Activated T-cell treated with anti-CD3 and anti-CD28 coated beads for 1 hour (primary cell): ENCODE data around the gene AMY2A.
"Not testable (repeated sequence)": the region's sequence is repeated elsewhere in the genome, so short reads cannot be mapped to it uniquely, and the experiment has no call there.

ENCODE experiments used
- DNase-seq: peaks from one replicate; pipeline ENCODE4 v3.0.0-alpha.2; 2020; ENCODE audit warnings: low read depth

The AMY2A gene

DNA sequence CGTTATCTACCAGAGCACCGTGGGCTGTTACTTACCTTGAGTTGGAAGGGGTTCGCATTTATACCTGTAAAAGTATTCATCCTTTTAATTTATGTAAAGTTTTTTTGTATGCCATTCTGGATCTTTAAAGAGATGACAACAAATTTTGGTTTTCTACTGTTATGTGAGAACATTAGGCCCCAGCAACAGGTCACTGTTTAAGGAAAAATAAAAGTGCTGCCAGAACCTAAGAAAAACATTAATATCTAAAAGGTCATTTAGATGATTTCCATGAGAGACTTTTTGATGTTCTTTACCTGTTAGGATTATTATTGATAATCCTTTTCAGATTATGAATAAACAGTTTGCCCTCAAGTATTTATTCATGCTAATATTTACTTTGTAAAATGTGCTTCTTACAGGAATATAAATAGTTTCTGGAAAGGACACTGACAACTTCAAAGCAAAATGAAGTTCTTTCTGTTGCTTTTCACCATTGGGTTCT, at the start of gene AMY2A:
Gene AMY2A, plus strand, starts transcription at position 434 of the 484 bp plus-strand sequence. Its CDS starts 14 bp downstream, at position 448.
- not testable (repeated sequence) for DNase-seq

DNA sequence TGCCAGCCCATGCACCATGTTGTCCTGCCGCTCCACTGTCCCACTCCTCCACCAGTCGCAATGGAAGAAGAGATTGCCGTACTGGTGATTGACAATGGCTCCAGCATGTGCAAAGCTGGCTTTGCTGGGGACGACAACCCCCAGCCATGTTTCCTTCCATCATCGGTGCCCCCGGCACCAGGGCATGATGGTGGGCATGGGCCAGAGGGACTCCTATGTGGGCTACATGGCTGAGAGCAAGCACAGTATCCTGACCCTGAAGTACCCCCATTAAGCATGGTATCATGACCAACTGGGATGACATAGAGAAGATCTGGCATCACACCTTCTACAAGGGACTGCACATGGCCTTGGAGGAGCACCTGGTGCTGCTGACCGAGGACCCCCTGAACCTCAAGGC, 47.7 kb upstream of the AMY2A start:
- DNase-seq, result no peak

DNA sequence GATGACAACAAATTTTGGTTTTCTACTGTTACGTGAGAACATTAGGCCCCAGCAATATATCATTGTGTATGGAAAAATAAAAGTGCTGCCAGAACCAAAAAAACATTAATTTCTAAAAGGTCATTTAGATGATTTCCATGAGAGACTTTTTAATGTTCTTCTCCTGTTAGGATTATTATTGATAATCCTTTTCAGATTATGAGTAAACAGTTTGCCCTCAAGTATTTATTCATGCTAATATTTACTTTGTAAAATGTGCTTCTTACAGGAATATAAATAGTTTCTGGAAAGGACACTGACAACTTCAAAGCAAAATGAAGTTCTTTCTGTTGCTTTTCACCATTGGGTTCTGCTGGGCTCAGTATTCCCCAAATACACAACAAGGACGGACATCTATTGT, 45.9 kb upstream of the AMY2A start, which contains the start of gene AMY2B:
Gene AMY2B, plus strand, starts transcription at position 301 of the 400 bp plus-strand sequence. Its CDS starts 14 bp downstream, at position 315.
- DNase-seq, result not testable (repeated sequence)

DNA sequence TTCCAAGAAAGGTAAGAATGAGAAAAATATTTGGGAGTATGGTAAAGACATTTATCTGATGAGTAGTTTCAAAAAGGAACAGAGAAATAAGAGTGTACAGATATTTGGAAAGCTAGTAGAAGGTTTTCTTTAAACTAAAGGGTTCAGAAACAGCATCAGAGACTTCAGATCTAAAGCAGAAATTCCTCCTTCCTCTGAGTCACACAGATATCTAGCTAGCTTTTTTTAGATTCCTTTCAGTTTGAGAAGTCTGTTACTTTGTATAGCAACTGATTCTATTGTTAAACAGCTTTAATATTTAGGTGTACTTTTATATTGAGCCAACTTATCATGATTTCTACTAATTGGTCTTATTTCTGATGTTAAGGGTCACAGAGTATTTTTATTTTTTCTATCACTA, 41.2 kb upstream of the AMY2A start:
- DNase-seq, result no peak

DNA sequence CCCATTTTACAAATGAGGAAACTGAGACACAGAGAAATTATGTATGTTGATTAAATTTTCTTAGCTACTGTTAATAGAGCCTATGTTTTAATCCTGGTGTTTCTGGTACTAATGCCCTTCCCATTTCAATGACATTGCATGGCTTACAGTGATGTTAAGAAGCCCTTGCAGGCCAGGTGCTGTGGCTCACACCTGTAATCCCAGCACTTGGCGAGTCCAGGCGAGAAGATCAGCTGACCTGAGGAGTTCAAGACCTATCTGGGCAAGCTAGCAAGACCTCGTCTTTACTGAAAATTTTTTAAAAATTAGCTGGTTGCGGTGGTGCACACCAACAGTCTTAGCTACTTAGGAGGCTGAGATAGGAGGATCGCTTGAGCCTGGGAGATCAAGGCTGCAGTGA, 40.4 kb upstream of the AMY2A start:
- DNase-seq, result not testable (repeated sequence)

DNA sequence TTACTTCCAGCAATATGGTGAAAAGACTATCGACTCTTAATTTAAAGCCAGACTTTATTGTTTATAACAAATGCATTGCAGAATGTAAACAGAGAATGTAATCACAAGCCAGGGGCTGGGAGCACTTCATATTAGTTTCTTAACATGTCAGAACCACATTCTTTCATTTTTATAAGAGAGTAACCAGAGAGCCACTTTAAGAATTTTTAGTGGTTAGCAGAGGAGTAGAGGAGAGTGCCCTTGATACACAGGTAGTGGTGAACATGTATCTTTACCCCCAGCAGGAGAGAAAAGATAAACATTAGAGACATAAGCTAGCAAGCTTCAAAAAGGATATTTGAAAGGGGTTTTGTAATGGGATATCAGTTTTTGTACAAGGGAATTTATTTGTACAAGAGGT, 34.8 kb upstream of the AMY2A start:
- no peak for DNase-seq

DNA sequence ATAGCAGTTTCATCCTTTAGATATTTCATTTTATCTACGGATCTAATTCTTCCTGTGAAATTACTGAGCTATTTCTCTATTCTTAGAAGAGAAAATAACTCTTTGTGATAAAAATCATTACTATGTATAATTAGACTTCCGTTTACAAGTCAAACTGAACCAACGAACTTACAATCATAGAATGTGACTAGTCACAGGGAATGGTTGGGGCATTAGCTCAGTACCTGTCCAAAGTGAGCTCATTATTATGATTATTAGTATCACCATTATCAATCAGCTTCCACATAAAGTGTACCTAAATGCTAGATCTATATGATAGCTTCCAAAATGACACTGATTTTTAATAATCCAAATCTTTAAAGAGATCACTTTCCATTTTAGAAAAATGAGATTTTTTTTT, 33.3 kb upstream of the AMY2A start:
- no peak for DNase-seq

DNA sequence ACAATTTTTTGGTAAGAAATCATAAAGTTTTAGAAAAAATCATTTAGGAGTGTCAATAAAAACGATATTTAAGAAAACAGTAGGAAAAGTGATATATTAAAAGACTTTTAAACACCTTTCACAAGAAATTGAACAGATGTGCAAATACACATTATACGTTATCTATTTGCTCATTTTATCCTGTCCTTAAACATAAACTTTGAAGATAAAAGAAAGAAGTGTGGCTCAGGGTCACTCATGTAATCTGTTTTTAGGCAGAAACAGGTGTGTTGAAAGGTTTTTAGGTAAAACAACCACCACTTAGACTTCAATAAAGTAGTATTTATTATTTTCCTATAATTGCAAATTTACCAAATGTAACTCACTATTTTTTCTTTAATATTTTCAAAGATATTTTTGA, 32.7 kb upstream of the AMY2A start:
- DNase-seq, result no peak

DNA sequence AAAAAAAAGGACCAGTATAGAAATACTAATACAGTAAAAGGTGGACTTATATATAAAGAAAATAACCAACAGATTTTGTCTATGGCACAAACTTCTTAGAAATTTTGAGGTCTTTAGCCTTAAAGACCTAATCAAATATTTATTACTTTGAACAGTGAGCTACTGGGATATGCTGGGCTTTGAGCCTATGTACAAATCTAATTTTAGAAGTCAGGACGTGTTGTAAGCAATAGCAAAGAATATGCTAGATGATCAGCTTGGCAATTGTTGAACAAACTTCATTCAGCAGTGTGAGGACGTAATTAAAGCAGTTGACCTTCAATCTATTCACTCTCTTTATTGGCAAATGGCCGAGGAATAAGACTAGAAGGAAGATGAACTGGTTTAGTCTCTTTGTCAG, 14.5 kb upstream of the AMY2A start:
- DNase-seq, result not testable (repeated sequence)

DNA sequence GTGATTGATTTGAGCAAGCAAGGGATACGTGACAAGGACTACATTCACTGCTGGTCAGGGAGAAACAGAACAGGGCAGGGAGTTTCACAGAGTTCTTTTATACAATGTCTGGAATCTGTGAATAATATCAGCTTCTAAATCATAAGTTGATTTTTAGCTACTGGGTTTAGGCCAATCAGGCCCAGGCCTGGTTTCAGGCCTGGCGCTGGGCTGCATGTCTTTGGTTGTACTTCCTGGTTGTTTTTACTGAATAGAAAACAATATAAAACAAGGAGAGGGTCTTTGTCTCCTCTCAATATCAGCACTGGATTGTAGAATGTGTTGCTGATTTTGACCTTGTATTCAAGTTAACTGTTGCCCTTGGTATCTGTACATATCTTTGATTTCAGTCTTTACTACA, 865 bp upstream of the AMY2A start:
- no peak for DNase-seq

DNA sequence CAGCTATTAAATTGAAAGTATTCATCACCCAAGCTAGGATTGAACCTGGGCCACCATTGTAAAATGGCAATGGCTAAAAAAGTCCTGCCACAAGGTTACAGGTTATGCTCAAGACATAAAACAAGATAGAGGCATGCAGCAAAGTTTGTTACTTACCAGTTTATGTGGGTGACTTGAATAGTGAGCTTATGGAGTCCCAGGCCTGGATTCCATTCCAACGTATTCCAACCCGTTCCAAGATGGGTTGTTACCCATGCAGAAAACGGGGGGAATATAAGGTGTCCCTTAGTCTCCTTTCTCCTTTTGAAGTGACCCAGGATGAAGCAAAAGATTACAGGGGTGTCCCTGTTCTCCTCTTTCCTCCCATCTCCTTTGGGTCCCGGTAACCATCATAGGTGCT, 10.2 kb downstream of the AMY2A start:
- DNase-seq, result not testable (repeated sequence)

DNA sequence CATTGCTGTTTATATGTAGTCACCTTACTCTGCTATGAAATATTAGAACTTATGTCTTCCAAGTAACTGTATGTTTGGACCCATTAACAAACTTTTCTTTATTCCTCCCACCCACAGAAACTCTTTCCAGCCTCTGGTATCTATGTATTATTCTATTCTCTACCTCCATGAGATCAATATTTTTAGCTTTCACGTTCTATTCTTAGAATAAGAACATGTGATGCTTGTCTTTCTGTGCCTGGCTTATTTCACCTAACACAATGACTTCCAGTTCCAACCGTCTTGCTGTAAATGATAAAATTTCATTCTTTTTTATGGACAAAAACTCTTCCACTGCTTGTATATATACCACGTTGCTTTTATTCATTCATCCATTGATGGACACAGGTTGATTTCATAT, 24.0 kb downstream of the AMY2A start:
- not testable (repeated sequence) for DNase-seq

DNA sequence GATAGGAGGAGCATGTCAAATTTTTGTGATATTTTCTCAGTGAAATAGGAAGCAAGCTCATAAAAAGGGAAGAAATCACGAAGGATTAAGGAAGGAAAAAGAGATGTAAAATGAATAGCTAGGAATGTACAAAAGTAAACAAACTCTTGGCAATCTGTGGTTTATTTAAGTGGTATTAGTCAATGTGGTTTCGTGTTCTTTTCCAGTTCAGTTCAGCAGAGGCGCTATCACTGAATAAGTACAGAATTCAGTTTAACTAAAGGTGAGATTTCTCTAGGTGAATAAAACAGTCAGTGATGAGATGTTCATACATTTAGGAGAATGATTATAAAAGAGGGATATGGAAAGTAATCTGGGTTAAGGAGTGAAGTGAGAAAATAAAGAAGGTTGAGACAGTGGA, 26.7 kb downstream of the AMY2A start:
- DNase-seq, result not testable (repeated sequence)

DNA sequence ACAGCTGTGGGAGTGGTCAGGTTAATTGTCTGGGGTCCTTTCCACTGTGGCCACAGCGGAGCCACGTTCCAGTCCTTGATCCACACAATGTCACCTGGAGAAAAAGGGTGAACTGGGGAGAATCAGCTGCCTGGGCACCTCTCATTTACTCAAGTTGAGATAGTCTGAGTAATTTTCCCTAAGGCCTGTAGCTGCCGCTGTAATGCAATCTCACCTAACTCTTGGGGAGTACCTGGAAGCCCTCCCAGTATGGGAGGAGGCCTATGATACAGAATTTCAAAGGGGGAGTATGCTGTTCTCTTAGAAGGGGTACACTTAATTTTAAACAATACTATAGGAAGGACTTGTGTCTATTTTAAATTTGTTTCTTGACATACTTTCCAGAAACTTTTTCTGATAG, 33.1 kb downstream of the AMY2A start:
- DNase-seq, result not testable (repeated sequence)

DNA sequence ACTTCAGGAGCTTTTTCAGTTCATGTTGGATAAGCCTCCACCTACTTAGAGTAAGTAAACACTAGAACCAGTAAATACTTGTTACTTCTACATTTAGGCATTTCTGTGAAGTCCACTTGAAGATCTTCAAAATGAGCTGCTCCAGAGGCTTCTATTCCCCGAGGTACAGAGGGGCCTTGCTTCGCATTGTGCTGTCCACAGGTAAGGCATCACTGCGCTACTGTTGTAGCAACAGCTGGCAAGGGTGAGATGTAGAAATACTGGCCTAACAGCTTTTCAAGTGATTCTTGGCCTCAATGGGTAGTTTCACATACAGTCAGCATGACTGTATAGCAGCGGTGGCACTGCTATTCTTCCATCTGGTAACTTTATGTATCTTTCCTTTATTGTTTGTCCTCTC, 33.7 kb downstream of the AMY2A start:
- not testable (repeated sequence) for DNase-seq

DNA sequence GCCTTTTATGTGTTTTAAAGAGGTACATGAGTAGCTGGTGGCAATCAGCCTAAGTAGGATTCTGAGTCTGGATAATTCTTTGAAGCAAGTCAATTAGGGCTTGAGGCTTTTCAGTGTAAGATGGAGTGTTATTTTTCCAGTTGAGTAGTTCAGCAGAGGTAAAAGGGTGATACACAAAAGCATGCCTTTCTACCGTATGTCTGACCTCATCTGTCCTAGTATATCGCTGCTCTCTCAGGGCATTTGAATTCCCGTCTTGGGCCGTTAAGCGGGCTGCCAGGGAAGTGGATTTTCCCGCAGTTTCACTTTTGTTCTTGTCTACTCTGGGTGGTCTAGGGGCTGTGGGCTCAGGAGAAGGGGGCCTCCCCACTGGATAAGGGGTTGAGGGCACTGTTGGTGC, 36.9 kb downstream of the AMY2A start:
- not testable (repeated sequence) for DNase-seq

DNA sequence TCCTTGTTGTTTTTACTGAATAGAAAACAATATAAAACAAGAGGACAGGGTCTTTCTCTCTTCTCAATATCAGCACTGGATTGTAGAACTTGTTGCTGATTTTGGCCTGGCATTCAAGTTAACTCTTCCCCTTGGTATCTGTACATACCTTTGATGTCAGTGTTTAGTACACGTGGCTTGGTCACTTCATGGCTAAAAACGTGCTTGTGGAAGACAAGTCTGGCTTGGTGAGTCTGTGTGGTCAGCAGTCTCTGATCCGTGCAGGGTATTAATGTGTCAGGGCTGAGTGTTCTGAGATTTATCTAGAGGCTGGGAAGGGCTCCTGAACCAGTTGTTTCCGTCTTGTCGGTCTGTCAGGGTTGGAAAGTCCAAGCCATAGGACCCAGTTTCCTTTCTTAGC, 38.2 kb downstream of the AMY2A start, which contains the start of gene AMY1A:
Gene AMY1A, plus strand, starts transcription at position 301 of the 400 bp plus-strand sequence. CDS start 571 bp downstream, outside the sequence.
- DNase-seq, result not testable (repeated sequence)
